HG03280 (cell line): ENCODE measurements around the gene KRT12.
"Not testable (repeated sequence)": the region's sequence is repeated elsewhere in the genome, so short reads cannot be mapped to it uniquely, and the experiment has no call there.

Experiments used
- ATAC-seq: cut with Tn5 transposase; IDR thresholded peaks from one replicate; pipeline ENCODE4 v1.9.1; 2021; ENCODE audit warnings: mild to moderate bottlenecking, moderate library complexity; ENCODE audit not compliant: unreplicated experiment

KRT12 gene

GRCh38 chr17:40818733-40819527 lies 48.1 kb downstream of the KRT12 start:
- peak; percentile 85 for ATAC-seq

GRCh38 chr17:40818343-40818732 lies 48.7 kb downstream of the KRT12 start:
- no peak for ATAC-seq

- no peak for ATAC-seq
Observed at GRCh38 chr17:40817103-40817682, 49.8 kb downstream of the KRT12 start.

DNA sequence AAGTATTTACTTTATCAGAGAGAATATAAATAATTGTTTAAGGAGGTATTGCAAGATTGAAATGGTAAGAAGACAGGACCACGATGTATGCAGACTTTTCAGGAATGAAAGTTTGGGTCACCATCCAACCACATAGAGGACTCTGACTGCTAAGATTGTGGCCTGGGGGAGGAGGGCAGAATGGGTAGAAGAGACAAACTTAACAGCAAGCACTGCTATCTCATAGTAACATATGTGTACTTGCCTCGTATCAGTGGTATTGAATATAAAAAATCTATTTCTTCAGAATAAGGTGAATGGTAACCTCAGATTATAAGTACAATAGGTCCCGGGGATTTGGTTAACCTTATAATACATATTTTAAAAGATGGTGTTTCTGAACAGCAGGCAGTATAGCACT lies 50.5 kb downstream of the KRT12 start:
- no peak for ATAC-seq

GRCh38 chr17:40815381-40815780 lies 51.6 kb downstream of the KRT12 start:
- no peak for ATAC-seq

DNA sequence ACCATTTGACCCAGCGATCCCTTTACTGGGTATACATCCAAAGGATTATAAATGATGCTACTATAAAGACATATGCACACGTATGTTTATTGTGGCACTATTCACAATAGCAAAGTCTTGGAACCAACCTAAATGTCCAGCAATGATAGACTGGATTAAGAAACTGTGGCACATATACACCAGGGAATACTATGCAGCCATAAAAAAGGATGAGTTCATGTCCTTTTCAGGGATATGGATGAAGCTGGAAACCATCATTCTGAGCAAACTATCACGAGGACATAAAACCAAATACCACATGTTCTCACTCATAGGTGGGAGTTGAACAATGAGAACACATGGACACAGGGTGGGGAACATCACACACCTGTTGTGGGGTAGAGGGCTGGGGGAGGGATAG lies 52.4 kb downstream of the KRT12 start:
- not testable (repeated sequence) for ATAC-seq

- no peak for ATAC-seq
Observed at GRCh38 chr17:40813804-40814203, 53.2 kb downstream of the KRT12 start.

DNA sequence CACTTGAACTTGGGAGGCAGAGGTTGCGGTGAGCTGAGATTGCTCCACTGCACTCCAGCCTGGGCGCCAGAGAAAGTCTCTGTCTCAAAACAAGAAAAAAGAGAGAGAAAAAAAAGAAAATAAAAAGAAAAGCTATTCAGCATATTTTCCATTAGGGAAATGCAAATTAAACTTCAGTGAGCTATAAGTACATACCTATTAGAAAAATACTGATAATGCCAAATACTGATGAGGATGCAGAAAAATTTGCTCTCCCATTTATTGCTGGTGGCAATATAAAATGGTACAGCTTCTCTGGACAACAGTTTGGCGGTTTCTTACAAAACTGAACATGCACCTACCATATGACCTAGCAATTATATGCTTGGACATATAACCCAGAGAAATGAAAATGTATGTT lies 54.4 kb downstream of the KRT12 start:
- no peak for ATAC-seq
